ENCODE measurements around the gene CREG1.

The CREG1 gene

GRCh38 chr1:167502719-167503462 is 50.7 kb downstream of the CREG1 start:
- DNase-seq = no peak

DNA sequence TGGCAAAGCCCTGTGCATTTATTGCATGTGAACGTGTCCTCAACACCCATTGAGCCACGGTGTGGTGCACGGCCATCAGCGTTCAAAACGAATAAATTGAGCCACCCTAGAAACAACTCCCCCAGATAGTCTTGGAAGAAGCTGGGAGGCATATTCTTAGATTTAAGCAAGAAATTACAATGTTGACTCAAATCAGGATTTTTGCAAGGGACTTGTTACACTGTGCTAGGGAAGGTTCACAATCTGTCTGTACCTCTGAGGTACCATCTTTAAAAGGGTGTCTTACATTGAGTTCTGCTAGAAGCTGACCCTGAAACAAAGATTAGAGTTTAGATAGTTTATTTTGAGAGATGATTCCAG is 51.4 kb downstream of the CREG1 start:
- DNase-seq = no peak

DNA sequence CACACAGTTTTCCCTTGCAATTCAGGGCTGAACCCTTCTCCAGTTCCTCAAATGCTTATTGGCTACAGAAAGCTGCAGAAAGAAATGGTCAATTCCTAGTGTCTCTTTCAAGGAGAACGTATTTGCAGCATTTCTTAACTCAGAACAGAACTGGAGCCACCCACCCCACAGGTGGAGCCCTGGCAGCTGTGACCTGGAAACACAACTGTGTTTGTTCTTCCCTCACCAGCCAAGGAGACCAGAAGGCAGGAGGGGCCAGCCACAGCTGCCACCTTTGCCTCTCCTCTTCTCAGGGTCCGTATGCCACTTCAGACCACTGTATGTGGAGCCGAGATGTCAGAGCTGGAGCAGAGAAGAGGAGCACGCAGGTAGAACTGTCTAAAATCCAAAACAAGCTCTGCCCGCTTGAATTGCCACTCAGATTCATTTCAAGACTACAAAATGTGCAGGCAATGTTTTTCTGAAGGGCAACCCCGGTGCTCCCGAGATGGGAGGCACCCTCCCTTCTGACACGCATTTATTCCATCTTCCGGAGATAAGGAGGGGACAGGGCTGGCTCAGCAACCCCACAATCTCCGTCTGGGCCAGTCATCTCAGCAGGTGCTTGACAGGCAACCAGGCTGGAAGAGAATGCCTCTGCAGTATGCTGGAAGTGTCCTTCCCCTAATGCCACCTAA is 51.9 kb downstream of the CREG1 start:
- DNase-seq = no peak

DNA sequence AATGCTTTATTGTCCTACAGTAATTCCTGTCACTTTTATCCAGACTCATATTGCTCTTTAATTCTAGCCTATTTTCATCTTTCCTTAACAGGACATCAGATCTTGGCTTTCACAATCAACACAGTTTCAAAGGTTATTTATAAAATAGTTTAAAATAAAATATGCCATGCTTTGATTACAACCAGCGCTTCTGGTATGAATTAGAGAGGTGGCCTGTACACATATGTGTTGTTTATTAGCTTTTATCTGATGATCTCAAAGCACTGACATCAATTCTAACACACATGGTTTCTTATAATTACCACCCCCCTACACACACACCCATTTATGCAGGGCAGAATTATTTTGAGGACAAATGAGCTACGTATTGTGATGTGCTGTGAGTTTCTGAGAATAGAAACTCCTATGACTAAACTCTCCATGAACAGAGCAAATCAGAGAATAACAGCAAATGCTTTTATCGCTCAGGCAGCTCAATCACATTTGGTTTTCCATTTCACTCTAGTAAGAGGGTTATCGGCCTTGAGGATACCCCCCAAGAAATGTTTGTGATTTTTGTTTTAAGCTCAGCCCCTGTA is 53.2 kb downstream of the CREG1 start:
- DNase-seq = no peak

- DNase-seq = peak; percentile 13 to 24 (median 14)
These were observed 53.9 kb downstream of the CREG1 start for GRCh38 chr1:167499664-167500101.

DNA sequence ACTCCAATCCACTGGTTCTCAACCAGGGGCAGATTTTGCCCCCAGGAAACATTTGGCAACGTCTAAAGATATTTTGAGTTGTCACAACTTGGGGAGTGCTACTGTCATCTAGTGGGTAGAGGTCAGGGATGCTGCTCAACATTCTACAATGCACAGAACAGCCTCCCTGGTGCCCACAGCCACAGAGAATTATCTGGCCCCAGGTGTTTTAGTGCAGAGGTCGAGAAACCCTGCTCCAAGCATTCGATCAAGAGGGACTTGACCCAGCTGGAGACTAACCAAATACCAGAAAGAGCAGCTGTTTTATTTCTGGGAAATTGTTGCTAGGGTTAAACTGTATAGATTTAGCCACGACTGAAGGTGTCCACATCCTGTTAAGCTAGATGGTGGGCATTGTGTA is 54.5 kb downstream of the CREG1 start:
- no peak for DNase-seq

DNA sequence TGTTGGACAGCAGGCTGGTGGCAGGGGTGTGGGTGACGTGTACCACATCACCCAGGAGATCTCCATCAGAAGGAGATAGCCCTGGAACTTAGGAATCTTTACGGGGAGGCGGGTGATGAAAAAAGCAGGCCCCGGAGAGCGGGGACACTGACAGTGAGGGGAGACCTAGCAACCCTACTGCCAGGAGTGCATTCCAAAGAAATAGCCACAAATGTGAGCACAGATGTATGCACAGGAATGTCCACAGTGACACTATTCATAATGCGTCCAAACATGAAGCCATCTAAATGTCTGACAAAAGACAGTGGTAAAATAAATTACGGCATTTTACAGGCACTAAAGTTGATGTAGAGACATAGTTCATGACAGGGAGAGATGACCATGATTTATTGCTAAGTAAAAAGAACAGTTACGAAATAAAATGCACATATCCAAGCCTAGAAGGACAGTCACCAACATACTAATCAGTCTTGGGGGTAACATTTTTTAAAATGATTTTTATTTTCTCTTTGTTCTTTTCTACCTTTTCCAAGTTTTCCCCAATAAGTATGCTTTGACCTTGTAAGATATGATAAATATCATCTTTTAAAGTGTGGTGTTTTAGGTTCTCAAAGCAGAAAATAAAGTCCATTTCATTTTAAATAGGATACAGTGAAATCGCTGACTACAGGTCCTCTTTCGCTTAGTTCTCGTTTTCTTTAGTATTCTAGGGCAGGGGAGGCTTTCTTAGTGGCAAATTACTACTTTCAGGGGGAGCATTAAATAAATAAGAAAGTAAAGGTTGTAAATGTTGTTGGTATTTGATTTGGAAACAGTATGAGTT is 56.6 kb downstream of the CREG1 start:
- DNase-seq = no peak

DNA sequence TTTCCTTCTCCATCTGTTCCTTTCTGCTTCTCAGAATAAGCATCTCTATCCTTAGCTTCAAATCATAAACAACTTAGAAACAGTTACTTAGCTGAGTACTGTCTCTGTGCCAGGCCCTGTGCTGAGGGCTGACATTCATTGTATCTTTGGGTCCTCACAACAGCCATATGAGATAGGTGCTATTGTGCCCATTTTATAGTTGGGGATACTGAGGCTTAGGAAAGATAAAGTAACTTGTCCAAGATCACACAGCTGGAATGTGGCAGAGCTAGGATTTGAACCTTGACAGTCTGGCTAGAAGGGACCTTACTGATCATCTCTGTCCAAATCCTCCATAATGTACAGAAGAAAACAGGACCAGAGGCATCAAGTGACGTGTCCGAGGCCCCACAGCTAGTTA is 60.2 kb downstream of the CREG1 start:
- DNase-seq = no peak

DNA sequence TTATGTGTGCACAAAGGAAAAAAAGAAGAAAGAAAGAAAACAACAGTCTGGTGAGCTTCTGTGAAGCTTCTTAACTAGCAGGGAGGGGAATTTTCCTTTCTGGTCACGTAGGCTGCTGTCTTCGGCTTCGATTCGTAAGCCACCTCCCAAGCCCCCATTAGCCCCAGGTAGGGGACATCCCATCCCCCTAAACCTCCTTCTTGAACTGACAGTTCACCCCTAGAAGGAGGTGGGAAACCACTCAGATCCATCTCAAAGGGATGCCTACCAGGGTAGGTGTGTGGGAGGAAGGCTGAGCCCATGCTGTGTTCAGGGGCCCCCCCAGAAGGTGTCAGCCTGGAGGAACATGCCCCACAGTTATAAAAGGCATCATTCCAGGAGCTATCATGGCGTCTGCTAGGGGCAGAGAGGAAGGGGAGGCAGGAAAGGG is 61.1 kb downstream of the CREG1 start:
- no peak for DNase-seq

GRCh38 chr1:167491586-167492461 is 61.7 kb downstream of the CREG1 start:
- DNase-seq = peak in 2 of 3 donors; percentile 10 to 14

Data from suppressor macrophage treated with lipopolysaccharide for 1 hour (primary cell).